ENCODE results near the gene RGL3.

DNA sequence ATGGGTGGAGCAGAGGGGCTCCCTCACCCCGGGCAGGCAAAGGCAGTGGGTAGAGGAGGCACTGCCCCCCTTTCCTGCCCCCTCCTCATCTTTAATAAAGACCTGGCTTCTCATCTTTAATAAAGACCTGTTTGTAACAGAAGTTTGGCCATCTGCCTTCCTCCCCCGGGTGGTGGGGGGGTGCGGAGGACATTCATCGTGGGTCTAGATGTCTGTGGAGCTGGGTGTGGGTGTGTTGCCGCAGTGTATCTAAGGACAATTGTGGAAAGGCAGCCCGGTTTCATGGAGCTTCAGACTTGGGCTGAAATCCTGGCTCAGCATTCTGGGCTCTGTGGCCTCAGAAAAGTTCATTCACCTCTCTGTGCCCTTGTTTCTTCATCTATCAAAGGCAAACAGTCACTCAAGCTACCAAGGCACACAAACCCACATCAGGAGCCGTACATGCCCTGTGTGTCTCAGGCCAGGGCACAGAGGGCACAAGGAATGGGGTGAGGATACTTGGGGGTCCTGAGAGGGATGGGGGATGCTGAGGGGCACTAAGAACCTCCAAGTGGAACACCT is 53.5 kb downstream of the RGL3 start:
- no peak for TF ChIP-seq EZH2 (IDR thresholded peaks at IDR 0.05; ENCODE audit: insufficient read depth, poor library complexity, severe bottlenecking)
- no peak for TF ChIP-seq EZH2phosphoT487 (IDR thresholded peaks at IDR 0.05; ENCODE audit: insufficient read depth, low read depth)
